HTERT RPE-1 (cell line): ENCODE data around the gene PPP2R5E.

ENCODE experiments used
- in situ Hi-C: fragments of 300-500 bp; cut with MboI; formaldehyde crosslinking; loops from 4 replicates; pipeline ENCODE4 v1.14.3; 2020; ENCODE audit warnings: low sequenced_read_pairs

The PPP2R5E gene

GRCh38 chr14:63435838-63436237 lies 107.3 kb downstream of the PPP2R5E start:
- in situ Hi-C loops, result no loop called here

- in situ Hi-C loops, result no loop called here
Observed at GRCh38 chr14:63435204-63435603, 108.0 kb downstream of the PPP2R5E start.

GRCh38 chr14:63432888-63433552 lies 110.2 kb downstream of the PPP2R5E start:
- in situ Hi-C loops, result no loop called here

- in situ Hi-C loops, result no loop called here
Observed at GRCh38 chr14:63432228-63432627, 110.9 kb downstream of the PPP2R5E start.

GRCh38 chr14:63431466-63431865 lies 111.7 kb downstream of the PPP2R5E start:
- in situ Hi-C loops, result no loop called here

GRCh38 chr14:63428486-63428885 lies 114.7 kb downstream of the PPP2R5E start:
- in situ Hi-C loops, result no loop called here

- in situ Hi-C loops, result no loop called here
Observed at GRCh38 chr14:63426838-63427352, 116.3 kb downstream of the PPP2R5E start.

- in situ Hi-C loops, result no loop called here
Observed at GRCh38 chr14:63423889-63424288, 119.3 kb downstream of the PPP2R5E start.

GRCh38 chr14:63423381-63423780 lies 119.8 kb downstream of the PPP2R5E start:
- in situ Hi-C loops, result no loop called here

- in situ Hi-C loops, result no loop called here
Observed at GRCh38 chr14:63421919-63422318, 121.3 kb downstream of the PPP2R5E start.

GRCh38 chr14:63421226-63421625 lies 122.0 kb downstream of the PPP2R5E start:
- in situ Hi-C loops, result no loop called here

- in situ Hi-C loops, result no loop called here
Observed at GRCh38 chr14:63418020-63418419, 125.2 kb downstream of the PPP2R5E start.

GRCh38 chr14:63413009-63413408 lies 130.2 kb downstream of the PPP2R5E start:
- in situ Hi-C loops, result no loop called here

GRCh38 chr14:63406333-63406732 lies 136.8 kb downstream of the PPP2R5E start:
- in situ Hi-C loops, result no loop called here

GRCh38 chr14:63405715-63406114 lies 137.5 kb downstream of the PPP2R5E start:
- in situ Hi-C loops, result no loop called here

GRCh38 chr14:63404906-63405305 lies 138.3 kb downstream of the PPP2R5E start:
- in situ Hi-C loops, result no loop called here

- in situ Hi-C loops, result no loop called here
Observed at GRCh38 chr14:63401646-63402045, 141.5 kb downstream of the PPP2R5E start.

- in situ Hi-C loops, result no loop called here
Observed at GRCh38 chr14:63398952-63399351, 144.2 kb downstream of the PPP2R5E start.

- in situ Hi-C loops, result no loop called here
Observed at GRCh38 chr14:63394841-63395240, 148.3 kb downstream of the PPP2R5E start.

- in situ Hi-C loops, result no loop called here
Observed at GRCh38 chr14:63394432-63394831, 148.7 kb downstream of the PPP2R5E start.

GRCh38 chr14:63393012-63393411 lies 150.2 kb downstream of the PPP2R5E start:
- in situ Hi-C loops, result no loop called here

GRCh38 chr14:63392236-63392635 lies 150.9 kb downstream of the PPP2R5E start:
- in situ Hi-C loops, result no loop called here
